GM19438 (cell line): ENCODE data around the gene CTSH.
"Not testable (repeated sequence)": the region's sequence is repeated elsewhere in the genome, so short reads cannot be mapped to it uniquely, and the experiment has no call there.

ENCODE experiments used
- ATAC-seq: cut with Tn5 transposase; IDR thresholded peaks from one replicate; pipeline ENCODE4 v1.9.1; 2021; ENCODE audit warnings: low read depth; ENCODE audit not compliant: unreplicated experiment

CTSH gene

GRCh38 chr15:78944202-78944625, 632 bp downstream of the CTSH start:
- peak; percentile 30 for ATAC-seq

DNA sequence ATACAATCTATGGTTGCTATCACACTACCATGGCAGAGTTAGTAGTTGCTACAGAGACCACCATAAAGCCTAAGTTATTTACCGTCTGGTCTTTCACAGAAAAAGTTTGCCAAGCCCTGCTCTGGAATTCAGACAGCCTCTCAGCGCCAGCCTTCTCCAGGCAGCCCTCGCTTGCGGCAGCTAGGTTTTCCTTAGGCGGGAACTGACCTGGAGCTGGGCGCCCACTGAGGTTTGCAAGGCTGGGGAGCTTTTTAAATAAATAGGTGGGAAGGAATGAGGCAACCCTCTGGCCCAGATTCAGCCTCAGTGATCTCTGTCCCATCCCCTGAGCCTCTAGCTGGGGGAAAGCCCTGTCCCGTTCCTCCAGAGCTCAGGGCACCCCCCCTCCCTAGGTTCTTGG, 1.2 kb downstream of the CTSH start:
- ATAC-seq = no peak

GRCh38 chr15:78942741-78943140, 2.1 kb downstream of the CTSH start:
- no peak for ATAC-seq

GRCh38 chr15:78938658-78939488, 6.0 kb downstream of the CTSH start:
- ATAC-seq = peak; percentile 47

DNA sequence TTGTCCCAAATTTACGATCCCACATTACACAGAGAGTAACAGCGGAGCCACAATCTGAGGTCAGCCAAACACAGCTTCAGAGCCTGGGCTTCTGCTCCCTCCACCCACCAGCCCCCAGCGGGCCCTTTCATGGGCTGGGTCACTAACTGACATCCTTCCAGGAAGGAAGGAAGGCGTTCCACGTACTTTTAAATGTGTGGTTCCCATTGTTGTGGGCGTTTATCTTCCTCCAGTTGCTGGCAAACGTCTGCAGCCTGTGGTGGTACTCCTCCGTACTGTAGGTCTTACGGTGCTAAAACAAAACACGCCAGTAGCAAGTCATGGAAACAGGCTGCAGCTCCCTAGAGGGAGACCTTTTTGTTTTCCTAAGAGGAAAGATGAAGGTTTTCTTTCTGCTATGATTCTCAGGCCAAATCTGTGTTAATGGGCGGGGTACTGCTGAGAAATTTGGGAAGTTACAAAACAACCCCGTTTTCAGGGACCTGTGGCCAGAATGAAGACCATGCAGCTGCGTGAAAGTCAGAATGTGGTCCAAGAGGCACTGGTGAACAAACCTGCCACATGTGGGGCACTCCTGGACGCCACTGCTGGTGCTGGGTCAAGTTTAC, 7.6 kb downstream of the CTSH start:
- ATAC-seq = no peak

DNA sequence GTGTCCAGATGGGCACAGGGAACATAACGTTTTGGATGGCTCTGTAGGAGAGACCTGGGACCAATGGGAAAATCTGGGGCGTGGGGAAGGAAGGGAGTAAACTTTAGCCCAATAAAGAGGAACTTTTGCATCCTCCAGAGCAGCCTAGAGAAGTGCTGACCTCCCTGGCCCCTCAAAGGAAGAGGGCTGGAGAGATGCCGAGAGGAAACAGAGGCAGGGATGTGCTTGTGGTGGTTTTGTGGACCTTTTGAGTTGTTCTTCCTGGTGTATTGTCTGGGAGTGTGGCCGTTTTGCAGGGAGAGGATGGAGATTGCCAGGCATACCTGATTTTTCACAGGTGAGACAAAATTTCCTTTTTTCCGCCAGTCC, 10.2 kb downstream of the CTSH start:
- ATAC-seq = no peak

GRCh38 chr15:78933823-78934654, 10.8 kb downstream of the CTSH start:
- ATAC-seq = no peak

GRCh38 chr15:78933187-78933822, 11.5 kb downstream of the CTSH start:
- ATAC-seq = no peak

DNA sequence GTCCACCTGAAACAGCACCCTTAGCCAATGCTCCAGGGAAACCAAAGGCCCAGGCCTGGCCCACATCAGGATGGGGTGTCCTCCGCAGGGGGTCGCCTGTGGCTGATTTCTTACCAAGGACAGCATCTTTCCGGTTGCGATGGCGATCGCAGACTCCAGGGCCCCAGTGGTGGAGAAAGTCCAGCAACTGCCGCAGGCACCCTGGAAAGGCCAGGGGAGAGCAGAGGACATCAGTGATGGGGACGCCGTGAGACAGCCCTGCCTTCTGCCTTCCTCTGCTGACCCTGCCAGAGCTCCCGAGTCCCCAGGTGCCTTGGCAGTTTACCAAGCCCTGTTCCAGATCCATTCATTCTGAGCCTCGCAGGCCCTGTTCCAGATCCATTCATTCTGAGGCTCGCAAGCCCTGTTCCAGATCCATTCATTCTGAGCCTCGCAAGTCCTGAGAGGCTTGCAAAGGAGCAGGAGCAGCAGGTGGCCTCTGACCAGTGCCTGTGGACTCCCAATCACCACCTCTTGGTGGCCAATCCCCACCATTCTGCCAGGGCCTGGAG, 12.5 kb downstream of the CTSH start:
- no peak for ATAC-seq

GRCh38 chr15:78931439-78932257, 13.2 kb downstream of the CTSH start:
- no peak for ATAC-seq

GRCh38 chr15:78930577-78931388, 14.1 kb downstream of the CTSH start:
- no peak for ATAC-seq

DNA sequence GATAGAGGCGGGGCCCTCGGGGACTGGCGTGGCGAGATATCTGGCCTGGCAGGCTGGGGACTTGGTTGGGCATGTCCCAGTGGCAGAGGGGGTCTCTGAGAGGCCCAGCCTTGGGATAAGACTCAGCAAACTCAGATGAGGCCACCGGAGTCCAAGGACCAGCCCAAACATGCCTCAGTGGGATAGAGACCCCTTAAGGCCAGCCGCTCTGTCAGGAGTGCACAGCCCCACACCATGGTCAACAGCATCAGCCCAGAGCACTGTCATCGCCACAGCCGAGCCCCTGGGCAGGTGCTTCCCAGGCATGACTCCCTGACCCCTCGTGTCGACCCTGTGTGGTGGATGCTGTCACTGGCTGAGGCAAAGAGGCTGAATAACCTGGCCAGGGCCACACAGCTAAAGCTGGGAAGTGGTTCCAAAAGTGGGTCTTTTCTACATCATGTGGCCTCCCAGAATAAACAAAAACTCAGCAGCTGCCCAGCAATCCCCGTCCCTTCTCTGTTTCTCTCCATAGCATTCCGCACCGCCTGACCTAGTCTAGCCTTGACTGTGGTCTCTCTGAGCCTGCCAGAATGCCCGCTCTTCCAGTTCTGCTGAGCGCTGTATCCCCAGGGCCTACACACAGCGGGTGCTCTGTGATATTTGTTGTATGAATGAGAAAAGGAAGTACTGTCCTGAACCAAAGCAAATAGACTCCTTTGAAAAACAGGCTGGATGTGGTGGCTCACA, 15.1 kb downstream of the CTSH start:
- ATAC-seq = no peak

DNA sequence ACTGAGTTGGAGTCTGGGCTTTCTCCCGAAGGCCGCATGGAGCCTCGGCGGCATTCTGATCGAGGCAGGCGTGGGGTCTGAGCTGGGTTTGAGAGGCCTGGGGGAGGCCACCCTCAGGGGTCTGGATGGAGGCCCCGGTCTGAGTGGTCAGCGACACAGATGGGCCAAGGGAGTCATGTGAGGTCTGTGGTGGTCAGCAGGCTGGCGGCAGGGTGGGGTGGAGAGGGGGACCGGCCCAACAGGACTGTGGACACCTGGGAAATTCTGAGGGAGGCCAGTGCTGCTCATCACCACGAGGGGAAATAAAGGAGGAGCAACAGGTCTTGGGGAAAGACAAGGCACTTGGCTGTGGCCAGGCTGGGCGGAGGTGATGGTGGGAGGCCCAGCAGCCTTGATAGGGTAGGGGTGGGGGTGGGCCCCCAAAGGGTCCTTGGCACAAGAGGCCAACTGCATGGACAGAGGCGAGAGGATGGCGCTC, 16.2 kb downstream of the CTSH start:
- ATAC-seq = no peak

- ATAC-seq = not testable (repeated sequence)
Observed at GRCh38 chr15:78928176-78928575, 16.7 kb downstream of the CTSH start.

- ATAC-seq = no peak
Observed at GRCh38 chr15:78927077-78927790, 17.6 kb downstream of the CTSH start.

DNA sequence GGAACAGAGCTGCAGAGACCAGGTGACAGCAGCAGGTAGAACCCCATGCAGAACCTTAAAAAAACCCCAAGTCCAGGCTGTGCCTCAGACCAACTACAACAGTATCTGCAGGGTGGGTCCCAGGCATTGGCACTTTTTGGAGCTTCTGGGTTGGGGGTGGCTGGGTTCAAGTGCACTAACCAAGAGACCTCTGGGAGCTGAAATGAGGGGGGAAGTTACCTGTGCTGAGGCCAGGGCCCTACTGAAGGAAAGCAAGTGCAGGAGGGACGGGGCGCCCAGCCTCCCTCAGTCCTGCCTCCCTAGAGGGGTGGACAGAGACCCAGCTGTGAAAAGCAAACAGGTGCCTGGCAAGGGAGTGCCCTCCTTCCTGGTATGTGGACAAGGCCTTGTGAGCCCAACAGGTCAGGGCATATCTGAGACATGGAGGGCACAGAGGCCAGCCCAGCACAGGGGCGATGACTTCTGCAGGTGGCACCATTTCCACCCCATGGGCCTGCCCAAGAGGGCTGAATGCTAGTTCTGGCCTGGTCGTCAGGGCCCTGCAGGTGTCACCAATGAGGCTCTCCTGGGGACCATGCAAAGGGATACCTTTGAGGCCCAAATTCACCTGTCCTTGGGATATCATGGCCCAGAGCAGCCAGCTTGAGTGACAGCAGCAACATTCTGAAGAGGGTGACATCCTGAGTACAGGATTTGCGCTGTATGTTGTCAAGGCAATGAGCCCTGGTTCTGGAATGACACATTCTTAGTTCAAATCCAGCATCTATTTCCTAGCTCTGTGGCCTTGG, 18.7 kb downstream of the CTSH start:
- ATAC-seq = no peak
